ENCODE data around the gene WEE1.

DNA sequence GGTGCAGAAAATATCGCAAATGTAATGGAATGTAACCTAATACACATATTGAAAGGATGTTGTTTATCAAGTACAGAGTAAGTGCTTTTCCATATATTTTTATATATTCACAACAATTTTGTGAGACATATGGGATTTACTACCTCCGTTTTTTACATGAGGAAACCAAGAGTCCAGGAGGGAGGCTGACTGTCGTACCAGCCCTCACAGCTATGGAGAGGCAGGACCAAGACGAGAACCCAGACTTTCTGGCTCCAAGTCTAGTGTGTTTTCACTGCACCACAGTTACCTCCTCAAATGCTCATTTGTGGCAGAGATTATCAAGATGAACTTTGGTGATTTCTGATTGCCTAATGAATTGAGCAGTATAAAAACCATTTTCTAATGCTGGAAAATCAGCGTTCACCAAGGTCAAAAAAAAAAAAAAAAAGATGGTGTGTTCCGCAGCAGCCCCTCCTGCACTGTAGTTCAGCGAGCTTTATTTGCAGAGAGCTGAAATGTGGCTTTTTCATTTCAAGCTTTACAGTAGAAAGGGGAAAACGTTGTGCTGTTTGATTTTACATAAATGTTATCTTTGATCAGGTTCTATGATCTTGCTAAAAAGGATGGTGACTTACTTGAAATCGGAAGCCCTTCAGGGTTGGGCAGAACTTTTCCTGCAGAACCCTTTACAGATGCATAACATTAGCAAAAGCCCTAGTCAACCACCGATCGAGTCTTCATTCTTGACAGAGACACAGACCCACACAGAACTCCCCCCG lies 44.7 kb upstream of the WEE1 start:
- TF ChIP-seq CTCF (optimal IDR thresholded peaks at IDR 0.05 in 1 of 3, IDR thresholded peaks at IDR 0.05 in 1 of 3, conservative IDR thresholded peaks at IDR 0.05 in 1 of 3; ENCODE audit: extremely low read depth in 1 of 3, insufficient read depth in 2 of 3, low read length in 3 of 3) (no peak), EZH2 (IDR thresholded peaks at IDR 0.05; ENCODE audit: low read length) (no peak)
